Measurements from ENCODE around the gene SMYD2.
A peak's percentile ranks its signal among the peaks of the same experiment; 100 is the strongest.

SMYD2 gene

DNA sequence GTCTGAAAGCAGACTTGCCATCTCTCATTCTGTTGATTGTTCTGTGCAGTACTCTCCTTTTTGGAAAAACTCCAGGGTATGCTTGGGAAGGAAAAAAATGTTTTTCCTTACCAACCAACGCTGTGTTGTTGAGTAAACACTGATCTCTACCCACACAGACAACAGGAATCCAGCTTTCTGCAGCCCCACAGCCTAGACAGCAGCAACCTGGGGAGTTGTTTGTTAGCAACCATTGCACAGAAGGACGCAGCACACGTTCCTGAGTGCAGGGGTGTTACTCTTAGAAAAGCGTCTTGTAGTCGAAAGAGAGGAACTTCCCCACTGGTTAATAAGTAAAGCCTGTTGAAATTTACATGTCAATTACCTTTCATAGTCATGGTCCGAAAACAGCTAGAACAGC is 56.6 kb downstream of the SMYD2 start:
- H3K9me3 Mint-ChIP-seq: no peaks in the 10 kb centered on the region
- peak overlapping the region in 2 of 3 experiments; percentile 0 to 26 for H3K27ac Mint-ChIP-seq
- TF ChIP-seq, protein P1, sequence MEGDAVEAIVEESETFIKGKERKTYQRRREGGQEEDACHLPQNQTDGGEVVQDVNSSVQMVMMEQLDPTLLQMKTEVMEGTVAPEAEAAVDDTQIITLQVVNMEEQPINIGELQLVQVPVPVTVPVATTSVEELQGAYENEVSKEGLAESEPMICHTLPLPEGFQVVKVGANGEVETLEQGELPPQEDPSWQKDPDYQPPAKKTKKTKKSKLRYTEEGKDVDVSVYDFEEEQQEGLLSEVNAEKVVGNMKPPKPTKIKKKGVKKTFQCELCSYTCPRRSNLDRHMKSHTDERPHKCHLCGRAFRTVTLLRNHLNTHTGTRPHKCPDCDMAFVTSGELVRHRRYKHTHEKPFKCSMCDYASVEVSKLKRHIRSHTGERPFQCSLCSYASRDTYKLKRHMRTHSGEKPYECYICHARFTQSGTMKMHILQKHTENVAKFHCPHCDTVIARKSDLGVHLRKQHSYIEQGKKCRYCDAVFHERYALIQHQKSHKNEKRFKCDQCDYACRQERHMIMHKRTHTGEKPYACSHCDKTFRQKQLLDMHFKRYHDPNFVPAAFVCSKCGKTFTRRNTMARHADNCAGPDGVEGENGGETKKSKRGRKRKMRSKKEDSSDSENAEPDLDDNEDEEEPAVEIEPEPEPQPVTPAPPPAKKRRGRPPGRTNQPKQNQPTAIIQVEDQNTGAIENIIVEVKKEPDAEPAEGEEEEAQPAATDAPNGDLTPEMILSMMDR (IDR thresholded peaks at IDR 0.05; ENCODE audit: unreplicated experiment in 3 of 3): no peak
- no peaks in the 10 kb centered on the region for H3K27me3 Mint-ChIP-seq (ENCODE audit: low read depth)
- H3K4me3 Mint-ChIP-seq: no peak overlapping the region
- H3K4me1 Mint-ChIP-seq: peaks cover 14% of the 10 kb centered on the region
- H3K36me3 Mint-ChIP-seq (ENCODE audit: low read depth): peaks cover 22% of the 10 kb centered on the region

DNA sequence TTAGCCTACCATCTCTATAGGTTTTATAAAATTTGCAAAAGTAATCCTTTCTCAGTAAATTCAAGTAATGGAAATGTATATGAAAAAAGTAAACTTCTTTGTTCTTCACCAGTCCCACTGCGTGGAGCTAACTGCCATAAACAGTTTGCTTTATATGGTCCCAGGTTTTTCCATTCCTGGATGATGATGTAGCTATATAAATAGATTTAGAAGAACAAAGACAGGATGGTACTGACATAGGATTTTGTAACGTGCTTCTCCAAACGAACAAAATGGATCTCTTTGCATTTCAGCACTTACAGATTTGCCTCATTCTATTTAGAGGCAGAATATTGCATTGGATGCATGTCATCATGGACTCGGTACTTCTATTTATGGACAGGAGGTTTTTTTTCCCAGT is 57.3 kb downstream of the SMYD2 start:
- TF ChIP-seq, protein P1 (IDR thresholded peaks at IDR 0.05; ENCODE audit: unreplicated experiment in 3 of 3): no peak
- Mint-ChIP-seq H3K27ac (no peak overlapping the region), H3K4me1 (peaks cover 14% of the 10 kb centered on the region), H3K9me3 (no peaks in the 10 kb centered on the region), H3K36me3 (ENCODE audit: low read depth) (peaks cover 27% of the 10 kb centered on the region), H3K27me3 (ENCODE audit: low read depth) (no peaks in the 10 kb centered on the region), H3K4me3 (no peak overlapping the region)

DNA sequence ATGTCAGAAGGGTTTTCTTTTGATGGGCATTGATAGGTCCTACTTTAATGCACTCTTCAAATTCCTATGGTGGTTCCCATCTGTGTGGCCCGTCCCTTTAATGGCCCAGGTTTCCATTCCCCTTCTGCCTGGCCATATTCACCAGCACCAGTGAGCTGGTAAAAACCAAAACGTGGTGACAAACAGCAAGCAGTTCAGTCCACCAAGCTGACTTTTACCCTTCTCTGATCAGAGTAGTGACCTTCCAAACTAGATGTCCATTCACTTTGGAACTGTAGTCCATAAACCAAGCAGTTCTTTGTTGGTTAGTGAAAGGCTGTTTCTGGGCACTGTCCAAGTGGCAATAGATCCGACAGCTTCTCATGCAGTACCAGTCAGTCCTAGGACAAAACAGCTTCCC is 60.5 kb downstream of the SMYD2 start:
- H3K4me3 Mint-ChIP-seq: no peak overlapping the region
- H3K27ac Mint-ChIP-seq: no peak overlapping the region
- H3K27me3 Mint-ChIP-seq (ENCODE audit: low read depth): no peaks in the 10 kb centered on the region
- peaks cover 14% of the 10 kb centered on the region for H3K4me1 Mint-ChIP-seq
- H3K36me3 Mint-ChIP-seq (ENCODE audit: low read depth): peaks cover 44% of the 10 kb centered on the region
- TF ChIP-seq, protein P1 (IDR thresholded peaks at IDR 0.05; ENCODE audit: unreplicated experiment in 3 of 3): no peak
- peaks cover 8% of the 10 kb centered on the region for H3K9me3 Mint-ChIP-seq

DNA sequence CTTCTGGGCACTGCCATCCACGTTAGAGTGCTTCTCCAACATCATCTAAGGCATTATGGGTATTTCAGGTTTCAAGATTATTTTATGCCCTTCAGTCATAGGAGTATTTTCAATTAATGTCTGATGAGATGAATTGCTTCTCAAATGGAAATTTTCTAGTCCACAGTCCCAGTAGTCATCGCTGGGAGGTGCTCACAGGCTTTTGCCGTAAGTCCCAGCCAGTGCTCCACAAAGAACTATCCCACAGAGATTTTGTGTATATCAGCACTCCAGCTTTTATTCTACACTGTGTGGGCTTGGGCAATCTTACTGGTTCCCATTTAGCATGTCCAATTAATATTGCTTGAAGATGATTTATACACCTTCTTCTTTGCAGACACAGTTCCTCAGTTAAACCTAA is 61.0 kb downstream of the SMYD2 start:
- Mint-ChIP-seq H3K9me3 (peaks cover 8% of the 10 kb centered on the region), H3K27ac (no peak overlapping the region), H3K27me3 (ENCODE audit: low read depth) (no peaks in the 10 kb centered on the region), H3K4me3 (no peak overlapping the region), H3K4me1 (peaks cover 11% of the 10 kb centered on the region), H3K36me3 (ENCODE audit: low read depth) (peaks cover 46% of the 10 kb centered on the region)
- TF ChIP-seq, protein P1 (IDR thresholded peaks at IDR 0.05; ENCODE audit: unreplicated experiment in 3 of 3): no peak

DNA sequence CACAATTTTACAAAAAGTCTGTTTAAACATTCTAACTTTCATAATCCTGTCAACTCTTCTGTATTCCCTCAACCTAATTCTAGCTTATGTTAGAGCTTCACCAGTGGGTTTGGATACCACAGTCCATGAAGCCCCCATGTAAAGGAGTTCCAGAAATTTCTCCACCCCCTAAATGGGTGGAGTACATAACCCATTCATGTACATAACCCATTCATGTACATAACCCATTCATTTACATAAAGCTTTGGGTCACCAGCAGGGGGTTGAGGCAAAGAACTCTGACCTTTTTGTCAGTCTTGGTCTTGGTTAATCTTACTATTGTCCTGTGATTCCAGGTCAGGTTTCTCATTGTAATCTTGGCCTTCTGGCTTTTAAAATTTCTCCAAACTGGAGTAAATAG is 61.6 kb downstream of the SMYD2 start:
- H3K36me3 Mint-ChIP-seq (ENCODE audit: low read depth): peaks cover 52% of the 10 kb centered on the region
- H3K9me3 Mint-ChIP-seq: peaks cover 10% of the 10 kb centered on the region
- TF ChIP-seq, protein P1 (IDR thresholded peaks at IDR 0.05; ENCODE audit: unreplicated experiment in 3 of 3): no peak
- H3K27ac Mint-ChIP-seq: no peak overlapping the region
- H3K4me1 Mint-ChIP-seq: peaks cover 5% of the 10 kb centered on the region
- no peak overlapping the region for H3K4me3 Mint-ChIP-seq
- H3K27me3 Mint-ChIP-seq (ENCODE audit: low read depth): no peaks in the 10 kb centered on the region

DNA sequence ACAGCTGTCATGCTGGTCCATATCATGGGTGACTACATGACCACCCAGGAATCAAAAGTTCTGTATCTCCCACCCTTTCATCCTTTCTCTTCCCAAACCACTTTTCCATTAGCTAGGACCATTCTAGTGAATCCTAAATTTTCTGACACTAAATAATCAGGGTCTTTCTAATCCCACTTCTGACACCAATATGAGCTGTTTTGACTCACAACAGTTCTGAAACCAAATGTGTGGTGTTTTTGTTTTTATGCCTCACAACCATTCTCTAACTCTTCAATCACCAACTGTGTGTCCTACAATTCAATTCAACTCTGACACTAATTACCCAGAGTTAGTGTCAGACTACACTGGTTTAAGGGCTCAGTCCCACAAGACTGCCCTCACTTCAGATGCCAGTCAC is 63.9 kb downstream of the SMYD2 start:
- H3K9me3 Mint-ChIP-seq: peaks cover 10% of the 10 kb centered on the region

More for the DNA sequence above, 63.9 kb downstream of the SMYD2 start:
- H3K27ac Mint-ChIP-seq: no peak overlapping the region
- peaks cover 6% of the 10 kb centered on the region for H3K4me1 Mint-ChIP-seq
- no peaks in the 10 kb centered on the region for H3K27me3 Mint-ChIP-seq (ENCODE audit: low read depth)
- H3K36me3 Mint-ChIP-seq (ENCODE audit: low read depth): peaks cover 55% of the 10 kb centered on the region
- no peak overlapping the region for H3K4me3 Mint-ChIP-seq
- TF ChIP-seq, protein P1 (IDR thresholded peaks at IDR 0.05; ENCODE audit: unreplicated experiment in 3 of 3): no peak
